Measurements from ENCODE around the gene ZNF23.

DNA sequence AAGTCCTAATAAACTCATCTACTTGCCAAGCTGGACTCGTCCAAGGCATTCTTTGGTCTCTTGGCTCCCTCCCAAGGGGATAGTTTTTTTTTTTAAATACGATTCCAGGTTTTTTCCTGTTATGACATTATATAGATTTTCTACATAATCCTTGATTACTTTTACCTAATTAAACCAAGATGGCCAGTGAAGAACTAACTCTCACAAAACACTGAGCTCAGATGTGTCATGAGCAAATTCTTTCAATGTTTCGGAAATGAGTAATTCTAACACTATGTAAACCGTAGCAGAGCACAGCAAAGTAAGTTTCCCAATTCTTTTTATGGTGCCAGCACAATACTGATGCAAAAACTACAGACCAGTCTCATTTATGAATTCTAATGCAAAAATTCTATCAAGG lies 1.8 kb downstream of the ZNF23 start:
- no peak for TF ChIP-seq ESRRA (CRISPR knock-in tag; IDR thresholded peaks at IDR 0.05; ENCODE audit: borderline replicate concordance)
- TF ChIP-seq, protein P1, sequence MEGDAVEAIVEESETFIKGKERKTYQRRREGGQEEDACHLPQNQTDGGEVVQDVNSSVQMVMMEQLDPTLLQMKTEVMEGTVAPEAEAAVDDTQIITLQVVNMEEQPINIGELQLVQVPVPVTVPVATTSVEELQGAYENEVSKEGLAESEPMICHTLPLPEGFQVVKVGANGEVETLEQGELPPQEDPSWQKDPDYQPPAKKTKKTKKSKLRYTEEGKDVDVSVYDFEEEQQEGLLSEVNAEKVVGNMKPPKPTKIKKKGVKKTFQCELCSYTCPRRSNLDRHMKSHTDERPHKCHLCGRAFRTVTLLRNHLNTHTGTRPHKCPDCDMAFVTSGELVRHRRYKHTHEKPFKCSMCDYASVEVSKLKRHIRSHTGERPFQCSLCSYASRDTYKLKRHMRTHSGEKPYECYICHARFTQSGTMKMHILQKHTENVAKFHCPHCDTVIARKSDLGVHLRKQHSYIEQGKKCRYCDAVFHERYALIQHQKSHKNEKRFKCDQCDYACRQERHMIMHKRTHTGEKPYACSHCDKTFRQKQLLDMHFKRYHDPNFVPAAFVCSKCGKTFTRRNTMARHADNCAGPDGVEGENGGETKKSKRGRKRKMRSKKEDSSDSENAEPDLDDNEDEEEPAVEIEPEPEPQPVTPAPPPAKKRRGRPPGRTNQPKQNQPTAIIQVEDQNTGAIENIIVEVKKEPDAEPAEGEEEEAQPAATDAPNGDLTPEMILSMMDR (IDR thresholded peaks at IDR 0.05) = no peak
- no peak for TF ChIP-seq ZNF232 (CRISPR knock-in tag; IDR thresholded peaks at IDR 0.05)
- no peak for TF ChIP-seq MXD4 (CRISPR knock-in tag; IDR thresholded peaks at IDR 0.05; ENCODE audit: borderline replicate concordance)
